Astrocyte (in vitro differentiated cells and primary cell): Measurements from ENCODE around the gene CD99L2.

Experiments
- EZH2 ChIP-seq: IDR thresholded peaks from 2 replicates; pipeline ENCODE4 v1.6.1; 2012; ENCODE audit warnings: mild to moderate bottlenecking, low read length, inconsistent platforms; ENCODE audit not compliant: insufficient read depth
- TF ChIP-seq, protein P1 (sequence below): IDR thresholded peaks from 2 replicates; pipeline ENCODE4 v1.5.1; 2011; ENCODE audit warnings: low read depth, mild to moderate bottlenecking, inconsistent platforms, low read length, moderate library complexity; ENCODE audit not compliant: insufficient read depth

DNA sequence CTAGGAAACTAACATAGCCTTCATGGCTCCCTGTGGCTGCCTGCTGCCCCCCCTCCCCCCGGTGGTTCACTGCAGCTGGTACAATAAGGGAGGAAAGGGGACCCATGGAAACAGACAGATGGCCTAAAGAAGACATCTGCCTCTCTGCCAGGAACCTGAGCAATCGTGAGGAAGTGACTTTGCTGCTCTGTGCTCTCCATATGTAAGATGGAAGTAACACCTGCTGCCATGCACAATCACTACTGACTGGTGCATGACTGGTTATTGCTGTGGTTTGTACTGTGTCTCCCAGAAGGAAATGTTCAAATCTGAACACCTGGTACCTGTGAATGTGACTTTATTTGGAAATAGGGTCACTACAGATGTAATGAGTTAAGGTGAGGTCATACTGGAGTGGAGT, 43.6 kb downstream of the CD99L2 start:
- TF ChIP-seq, protein P1, sequence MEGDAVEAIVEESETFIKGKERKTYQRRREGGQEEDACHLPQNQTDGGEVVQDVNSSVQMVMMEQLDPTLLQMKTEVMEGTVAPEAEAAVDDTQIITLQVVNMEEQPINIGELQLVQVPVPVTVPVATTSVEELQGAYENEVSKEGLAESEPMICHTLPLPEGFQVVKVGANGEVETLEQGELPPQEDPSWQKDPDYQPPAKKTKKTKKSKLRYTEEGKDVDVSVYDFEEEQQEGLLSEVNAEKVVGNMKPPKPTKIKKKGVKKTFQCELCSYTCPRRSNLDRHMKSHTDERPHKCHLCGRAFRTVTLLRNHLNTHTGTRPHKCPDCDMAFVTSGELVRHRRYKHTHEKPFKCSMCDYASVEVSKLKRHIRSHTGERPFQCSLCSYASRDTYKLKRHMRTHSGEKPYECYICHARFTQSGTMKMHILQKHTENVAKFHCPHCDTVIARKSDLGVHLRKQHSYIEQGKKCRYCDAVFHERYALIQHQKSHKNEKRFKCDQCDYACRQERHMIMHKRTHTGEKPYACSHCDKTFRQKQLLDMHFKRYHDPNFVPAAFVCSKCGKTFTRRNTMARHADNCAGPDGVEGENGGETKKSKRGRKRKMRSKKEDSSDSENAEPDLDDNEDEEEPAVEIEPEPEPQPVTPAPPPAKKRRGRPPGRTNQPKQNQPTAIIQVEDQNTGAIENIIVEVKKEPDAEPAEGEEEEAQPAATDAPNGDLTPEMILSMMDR, result no peak
- no peak for TF ChIP-seq EZH2
